ENCODE results near the gene PNPLA2.

Gene PNPLA2

DNA sequence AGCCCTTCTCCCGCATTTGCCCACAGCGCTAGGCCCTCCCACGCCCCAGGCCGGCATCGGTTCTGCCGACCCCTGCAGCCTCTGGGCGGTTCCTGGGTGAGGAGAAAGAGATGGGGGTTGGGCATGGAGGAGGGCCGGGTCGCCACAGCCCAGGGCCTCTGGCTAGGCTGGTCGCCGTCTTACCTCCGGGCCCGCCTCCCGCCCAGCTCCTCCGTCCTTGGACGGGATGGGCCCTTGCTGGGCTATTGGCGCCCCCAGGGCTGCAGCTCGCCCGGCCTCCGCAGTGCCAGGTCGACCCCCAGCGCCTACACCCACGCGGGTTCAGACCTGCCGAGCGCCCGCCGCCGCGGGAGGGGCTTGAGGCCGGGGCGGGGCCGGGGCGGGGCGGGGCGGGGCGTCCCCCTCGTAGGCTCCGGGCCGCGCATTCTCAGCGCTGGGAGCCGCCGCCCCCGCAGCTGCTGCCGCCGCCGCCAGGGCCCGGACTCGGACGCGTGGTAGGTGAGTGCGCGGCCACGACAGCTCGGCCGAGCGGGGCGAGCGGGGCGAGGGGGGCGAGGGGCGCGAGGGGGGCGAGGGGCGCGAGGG is 13.9 kb downstream of the PNPLA2 start, which contains the start of gene CD151:
TSS of gene CD151 (plus strand) at position 424 of the 585 bp plus-strand sequence. CDS start 3,118 bp downstream, outside the sequence.
- DNase-seq, result peak; percentile 74

DNA sequence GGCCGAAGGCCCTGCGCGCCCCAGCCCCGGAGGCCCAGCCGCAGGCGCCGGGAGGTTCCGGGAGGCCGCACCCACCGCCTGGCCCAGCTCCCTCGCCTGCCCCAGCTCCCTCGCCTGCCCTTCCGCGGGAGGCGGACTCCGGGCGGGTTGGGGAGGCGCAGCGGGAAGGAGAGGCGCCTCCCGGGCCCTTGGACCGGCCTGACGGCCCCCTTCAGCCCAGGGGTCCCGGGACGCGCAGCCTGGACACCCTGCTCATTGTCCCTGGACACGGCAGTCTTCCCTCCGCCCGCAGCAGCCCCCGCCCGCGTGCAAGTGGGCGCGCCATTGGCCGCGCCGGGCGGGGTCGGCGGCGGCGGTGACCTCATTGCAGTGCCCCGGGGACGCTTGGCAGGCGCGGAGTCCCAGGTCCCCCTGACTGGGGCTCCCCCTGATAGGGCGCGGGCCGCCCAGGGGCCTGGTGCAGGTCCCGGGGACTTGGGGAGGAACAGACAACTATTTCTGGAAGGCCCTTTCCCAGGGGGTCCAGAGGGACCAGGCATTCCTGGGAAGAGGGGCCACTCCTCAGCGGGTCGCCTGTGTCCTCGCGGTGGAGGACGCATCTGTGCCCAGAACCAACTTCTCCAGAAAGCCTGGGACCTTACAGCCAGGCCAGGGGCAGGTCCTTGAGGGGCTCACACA is 14.5 kb downstream of the PNPLA2 start:
- DNase-seq, result peak; percentile 36

DNA sequence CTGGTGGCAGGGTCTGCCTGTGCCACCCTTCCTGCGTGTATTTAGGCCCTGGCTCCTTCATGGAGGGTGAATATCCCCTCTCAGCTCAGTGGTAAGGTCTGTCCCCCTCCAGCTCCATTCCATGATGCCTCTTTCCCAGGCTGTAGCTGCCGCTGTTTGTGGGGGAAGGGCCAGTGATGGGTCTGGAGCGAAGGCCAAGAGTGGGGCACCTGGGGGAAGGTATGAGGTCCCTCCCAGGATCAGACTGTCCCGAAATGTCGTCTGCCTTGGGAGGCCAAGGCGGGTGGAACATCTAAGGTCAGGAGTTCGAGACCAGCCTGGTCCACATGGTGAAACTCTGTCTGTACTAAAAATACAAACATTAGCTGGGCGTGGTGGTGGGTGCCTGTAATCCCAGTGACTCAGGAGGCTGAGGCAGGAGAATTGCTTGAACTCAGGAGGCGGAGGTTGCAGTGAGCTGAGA is 15.2 kb downstream of the PNPLA2 start:
- no peak for DNase-seq

DNA sequence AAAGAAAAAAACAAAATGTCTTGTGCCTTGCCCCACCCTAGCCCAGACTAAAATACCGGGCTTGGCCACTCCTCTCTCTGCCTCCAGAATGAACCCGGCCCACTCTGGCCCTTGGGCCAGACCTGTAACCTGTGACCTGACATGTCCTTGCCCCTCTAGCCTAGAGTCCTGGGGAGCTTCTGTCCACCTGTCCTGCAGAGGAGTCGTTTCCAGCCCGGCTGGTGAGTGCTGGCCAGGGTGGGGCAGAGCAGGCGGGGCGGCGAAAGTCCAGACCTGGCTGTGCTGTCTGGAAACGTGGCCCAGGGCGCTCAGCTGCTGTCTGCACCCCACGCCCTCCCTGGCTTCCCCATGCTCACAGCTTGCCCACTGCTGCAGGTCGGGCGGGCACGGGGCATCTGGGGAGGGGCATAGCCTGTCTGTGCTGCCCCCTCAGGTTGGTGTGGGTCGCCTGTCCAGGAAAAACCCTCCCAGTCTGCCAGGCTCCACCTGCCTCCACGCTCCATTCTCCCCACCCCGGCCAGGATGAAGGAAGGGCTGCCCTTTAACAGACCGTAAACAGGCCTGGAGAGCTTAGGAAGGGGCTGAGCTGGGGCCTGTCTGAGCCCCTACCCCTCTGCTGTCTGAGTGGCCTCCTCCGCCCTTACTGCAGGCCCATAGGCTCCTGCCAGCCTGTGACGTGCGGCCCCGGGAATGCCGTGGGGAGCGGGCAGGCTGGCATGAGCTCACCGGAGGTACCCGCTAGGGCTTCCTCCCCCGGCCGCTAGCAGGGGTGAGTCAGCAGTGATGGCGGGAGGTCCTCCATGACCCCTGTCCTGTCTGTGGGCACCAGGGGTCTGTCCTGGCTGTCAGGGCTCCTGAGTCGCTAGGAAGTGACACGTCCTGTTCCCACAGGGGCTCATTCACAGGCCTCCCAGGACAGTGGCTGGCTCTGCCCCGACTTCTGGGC is 15.9 kb downstream of the PNPLA2 start:
- DNase-seq, result no peak

DNA sequence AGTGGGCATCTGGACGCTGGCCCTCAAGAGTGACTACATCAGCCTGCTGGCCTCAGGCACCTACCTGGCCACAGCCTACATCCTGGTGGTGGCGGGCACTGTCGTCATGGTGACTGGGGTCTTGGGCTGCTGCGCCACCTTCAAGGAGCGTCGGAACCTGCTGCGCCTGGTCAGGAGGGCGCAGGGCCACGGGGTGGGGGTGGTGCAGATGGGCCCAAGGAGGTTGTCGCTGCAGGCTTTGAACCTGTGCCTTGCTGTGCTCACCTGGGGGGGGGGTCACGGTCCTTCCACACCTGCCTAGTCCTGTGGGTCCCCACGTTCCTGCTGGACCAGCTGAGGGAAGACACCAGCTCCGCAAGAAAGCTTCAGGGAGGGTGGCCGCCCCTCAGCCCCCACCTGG is 17.6 kb downstream of the PNPLA2 start:
- no peak for DNase-seq

DNA sequence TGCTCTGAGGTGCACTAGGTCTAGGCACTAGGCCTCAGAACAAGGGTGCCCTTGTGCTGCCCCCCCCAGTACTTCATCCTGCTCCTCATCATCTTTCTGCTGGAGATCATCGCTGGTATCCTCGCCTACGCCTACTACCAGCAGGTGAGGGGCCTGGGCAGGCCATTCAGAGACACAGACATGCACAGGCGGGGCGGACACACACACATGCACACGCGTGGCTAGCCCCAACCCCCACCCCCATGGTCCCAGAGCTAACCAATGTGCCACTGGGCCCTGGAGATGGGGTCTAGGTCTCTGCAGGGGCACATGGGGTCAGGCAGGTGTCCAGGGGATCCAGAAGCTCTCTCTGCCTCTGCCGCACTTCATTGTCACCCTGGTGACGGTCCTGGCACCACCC is 18.0 kb downstream of the PNPLA2 start:
- no peak for DNase-seq

DNA sequence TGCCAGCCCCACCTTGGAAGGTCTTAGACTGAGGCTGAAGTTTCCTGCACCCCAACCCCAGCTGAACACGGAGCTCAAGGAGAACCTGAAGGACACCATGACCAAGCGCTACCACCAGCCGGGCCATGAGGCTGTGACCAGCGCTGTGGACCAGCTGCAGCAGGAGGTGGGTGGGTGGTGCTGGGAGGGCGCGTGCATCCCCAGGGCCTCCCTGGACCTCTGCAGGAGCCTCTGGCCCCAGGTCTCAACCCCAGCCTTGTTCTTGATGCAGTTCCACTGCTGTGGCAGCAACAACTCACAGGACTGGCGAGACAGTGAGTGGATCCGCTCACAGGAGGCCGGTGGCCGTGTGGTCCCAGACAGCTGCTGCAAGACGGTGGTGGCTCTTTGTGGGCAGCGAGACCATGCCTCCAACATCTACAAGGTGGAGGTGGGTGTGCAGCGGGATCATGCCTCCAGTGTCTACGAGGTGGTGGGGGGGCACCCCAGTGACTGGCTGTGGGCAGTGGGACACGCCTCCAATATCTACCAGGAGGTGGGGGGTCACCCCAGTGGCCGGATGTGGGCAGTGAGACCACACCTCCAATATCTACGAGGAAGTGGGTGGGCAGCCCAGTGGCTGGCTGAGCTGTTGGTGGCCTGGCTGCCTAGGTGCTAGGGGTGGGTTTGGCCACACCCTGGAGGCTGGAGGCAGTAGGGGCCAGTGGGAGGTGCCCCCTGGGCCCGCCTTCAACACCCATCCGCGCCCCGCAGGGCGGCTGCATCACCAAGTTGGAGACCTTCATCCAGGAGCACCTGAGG is 18.7 kb downstream of the PNPLA2 start:
- no peak for DNase-seq

DNA sequence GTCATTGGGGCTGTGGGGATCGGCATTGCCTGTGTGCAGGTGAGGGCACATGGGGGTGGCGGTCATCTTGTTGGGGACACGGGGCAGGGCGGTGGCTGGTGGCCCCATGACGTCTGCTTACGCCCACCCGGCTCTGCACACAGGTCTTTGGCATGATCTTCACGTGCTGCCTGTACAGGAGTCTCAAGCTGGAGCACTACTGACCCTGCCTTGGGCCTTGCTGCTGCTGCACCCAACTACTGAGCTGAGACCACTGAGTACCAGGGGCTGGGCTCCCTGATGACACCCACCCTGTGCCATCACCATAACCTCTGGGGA is 19.2 kb downstream of the PNPLA2 start:
- no peak for DNase-seq

DNA sequence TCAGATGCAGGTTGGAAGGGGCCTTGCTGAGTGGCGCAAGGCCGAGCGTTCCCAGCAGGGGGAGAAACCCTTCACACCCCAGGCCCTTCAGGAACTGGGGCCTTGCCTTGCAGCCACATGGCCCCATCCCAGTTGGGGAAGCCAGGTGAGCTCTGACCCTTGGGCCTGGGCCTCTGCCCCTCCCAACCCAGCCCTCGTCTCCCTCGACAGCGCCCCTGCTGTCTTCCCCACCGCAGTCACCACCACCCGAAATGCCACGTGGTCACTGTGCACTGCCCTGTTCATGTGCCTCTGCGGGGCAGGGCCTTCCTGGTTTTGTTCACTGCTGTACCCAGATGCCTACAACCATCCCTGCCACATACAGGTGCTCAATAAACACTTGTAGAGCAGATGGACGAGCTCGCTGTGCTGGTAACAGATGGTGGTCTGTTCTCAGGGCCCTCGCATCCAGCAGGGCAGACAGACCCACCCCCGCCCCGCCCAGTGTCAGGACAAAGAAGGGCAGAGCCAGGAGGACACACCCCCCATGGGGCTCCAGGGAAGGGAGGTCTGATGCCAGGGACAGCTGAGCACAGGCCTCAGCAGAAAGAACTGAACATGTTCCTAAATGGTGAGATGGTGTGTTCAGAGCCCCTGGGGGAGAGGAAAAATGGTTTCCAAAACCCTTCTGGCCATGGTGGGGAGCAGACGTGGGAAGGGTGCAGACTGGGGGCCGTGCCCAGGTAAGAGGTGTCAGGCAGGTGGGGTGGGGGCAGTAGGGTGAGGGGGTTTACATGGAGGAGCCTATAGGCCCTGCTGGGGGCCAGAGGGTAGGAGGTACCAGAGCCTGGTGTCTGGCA is 19.9 kb downstream of the PNPLA2 start:
- DNase-seq, result no peak

DNA sequence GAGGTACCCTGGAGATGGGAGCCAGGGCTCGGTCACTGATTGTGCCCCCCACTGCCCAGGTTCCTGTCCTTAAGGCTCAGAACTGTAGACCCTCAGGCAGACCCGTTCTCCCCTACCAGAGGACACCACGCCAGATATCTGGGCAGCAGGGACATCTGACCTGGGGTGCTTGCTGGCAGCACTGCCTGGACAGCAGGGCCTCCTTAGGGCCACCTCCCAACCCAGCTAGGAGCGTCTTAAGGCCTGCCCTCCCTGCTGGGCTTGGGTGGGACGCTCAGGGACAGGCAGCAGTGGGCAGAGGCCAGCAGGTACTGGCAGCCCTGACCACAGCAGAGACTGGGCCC is 20.5 kb downstream of the PNPLA2 start:
- no peak for DNase-seq

DNA sequence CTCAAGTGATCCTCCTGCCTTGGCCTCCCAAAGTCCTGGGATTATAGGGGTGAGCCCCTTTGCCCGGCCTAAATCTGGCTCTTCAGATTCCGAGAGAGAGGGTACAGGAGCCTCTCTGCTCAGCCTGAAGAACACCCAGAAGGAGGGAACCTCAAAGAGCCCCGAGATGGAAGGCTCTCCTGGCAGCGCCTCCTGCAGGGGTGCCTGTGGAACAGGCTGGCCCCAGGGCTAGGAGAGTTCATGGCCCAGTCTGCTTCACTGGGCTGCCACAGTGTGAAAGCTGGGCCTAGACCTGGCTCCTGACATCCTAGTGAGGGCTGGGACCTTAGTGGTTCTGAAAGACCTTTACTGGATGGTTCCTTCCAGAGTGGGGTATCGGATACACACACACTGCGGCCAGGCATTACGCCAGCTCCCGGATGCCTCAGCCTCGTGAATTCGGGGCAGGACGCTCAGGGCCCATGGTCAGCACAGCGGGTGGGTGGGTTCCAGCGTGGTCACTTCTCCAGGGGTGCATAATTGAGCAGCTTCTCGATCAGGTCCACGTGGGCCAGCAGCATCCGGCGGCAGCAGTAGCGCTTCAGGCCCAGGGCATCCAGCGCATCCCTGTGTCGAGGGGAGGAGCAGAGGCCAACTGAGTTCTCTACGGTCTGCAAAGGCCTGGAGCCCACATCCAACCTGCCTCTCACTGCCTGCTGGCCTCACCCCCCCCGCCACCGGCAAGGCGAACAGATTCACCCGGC is 21.3 kb downstream of the PNPLA2 start:
- DNase-seq, result no peak

DNA sequence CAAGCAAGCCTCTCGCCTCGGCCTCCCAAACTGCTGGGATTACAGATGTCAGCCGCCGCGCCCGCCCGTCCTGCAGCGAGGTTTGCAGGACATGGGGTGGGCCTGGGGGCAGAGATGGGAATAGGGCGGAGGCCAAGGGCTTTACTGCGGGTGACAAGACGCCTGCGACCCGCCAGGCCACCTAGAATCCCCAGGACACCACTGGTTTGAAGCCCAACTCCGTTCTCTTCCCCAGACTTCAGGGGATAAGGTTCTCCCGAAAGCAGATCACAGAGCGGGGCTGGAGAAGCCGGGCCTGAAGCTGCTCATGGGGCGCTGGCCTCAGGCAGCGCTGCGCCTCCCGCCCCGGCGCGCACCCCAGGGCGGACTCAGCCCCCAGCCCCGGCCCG is 23.3 kb downstream of the PNPLA2 start:
- no peak for DNase-seq

DNA sequence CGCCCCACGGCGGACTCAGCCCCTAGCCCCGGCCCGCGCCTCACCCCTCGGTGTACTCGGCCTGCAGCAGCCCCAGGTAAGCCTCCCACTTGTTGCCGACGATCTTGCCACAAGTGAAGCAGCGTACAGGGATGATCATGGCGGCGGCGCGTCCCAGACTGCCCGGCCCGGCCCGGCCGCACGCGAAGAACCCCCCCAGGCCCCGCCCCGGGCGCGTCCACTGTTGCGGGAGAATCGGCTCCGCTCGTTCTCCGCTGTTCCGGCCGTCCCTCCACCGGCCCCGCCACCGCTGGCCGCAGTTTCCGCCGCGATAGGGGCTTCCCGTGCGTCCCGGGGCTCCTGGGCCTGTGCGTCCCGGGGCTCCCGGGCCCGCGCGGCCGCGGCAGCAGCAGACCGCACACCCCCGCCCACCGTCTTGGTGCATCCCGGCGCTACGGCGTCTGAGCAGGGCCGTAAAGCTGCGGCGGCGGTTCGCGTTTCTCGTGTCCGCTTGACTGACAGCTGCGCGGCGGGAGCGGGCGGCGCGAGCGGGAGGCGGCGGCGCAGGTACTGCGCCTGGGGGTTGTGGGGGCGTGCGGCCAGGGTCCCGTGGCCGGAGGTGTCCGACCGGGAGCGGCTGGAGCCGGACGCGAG is 23.8 kb downstream of the PNPLA2 start, which contains the start of the genes POLR2L and TSPAN4:
TSS of gene POLR2L (minus strand) at position 160 of the 633 bp plus-strand sequence. CDS start at position 139, 21 bp downstream.
TSS of gene TSPAN4 (plus strand) at position 483 of the 633 bp plus-strand sequence. CDS start 7,453 bp downstream, outside the sequence.
- DNase-seq, result peak; percentile 91

DNA sequence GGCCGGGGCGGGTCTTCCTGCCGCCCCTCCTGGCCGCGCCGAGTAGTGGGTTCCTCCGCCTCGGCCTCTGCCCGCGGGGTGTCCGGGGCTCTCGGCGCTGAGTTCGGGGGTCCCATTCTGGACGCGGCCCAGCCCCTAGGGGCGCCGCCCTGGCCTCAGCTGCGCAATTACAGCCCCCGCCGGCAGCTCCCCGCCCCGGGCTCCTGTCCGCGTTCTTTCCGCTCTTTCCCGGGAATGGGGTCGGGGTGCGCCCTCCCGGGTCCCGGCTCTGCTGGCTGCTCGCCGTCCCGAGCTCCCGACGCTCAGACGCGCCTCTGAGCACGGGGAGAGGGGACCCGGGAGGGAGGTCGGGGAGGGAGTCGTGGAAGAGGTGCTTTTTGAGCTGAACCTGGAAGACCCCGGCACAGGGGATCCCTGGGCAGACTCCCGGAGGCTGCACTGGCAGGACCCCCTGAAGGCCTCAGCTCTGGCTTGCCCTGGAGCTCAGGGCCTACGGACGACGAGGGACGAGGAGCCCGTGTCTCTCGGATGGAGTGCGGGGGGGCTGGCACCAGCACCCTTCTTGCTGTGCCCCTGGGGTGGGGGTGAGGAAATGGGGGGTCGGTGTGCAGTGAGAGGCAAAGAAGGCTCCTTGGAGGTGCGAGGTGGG is 24.5 kb downstream of the PNPLA2 start:
- DNase-seq, result no peak

DNA sequence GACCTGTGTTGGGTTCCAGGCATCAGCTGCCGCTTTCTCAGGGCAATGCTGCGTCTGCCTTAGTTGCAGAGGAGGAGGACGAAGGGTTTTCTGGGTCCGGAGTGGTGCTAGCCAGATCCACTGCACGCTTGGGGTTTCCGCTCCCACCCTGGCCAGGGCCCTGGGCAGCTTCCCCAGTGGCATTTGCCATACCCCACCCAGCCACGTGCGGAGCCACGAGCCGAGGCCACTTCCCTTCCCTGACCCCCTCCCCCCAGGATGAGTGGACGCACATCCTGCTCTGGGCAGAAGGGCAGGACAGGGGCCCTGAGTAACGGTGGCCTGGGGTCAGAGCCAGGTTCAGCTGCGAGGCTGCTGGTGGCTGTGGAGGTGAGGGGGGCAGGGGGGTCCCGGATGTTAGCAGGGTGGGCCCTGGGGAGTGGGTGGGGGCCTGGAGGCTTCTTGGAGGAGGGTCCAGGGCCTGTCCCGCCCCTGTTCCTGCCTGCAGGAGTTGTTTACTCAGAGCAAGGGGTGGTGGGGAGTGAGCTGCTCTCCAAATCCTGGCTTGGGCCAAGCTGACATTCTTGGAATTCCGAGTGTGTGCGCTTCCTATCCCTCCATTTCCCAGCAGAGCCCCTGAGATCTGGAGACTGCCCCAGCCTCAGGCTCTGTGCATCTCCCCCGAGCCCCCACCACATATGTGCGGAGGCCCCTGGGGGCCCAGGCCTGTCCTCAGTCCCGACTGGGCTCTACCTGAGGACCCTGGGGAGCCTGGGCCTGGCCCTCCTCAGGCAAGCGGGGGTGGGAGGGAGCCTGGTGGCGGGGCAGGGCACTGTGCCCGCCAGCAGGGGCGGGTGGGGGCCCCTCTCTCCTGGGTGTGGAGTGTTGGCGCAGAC is 25.3 kb downstream of the PNPLA2 start:
- DNase-seq, result no peak

DNA sequence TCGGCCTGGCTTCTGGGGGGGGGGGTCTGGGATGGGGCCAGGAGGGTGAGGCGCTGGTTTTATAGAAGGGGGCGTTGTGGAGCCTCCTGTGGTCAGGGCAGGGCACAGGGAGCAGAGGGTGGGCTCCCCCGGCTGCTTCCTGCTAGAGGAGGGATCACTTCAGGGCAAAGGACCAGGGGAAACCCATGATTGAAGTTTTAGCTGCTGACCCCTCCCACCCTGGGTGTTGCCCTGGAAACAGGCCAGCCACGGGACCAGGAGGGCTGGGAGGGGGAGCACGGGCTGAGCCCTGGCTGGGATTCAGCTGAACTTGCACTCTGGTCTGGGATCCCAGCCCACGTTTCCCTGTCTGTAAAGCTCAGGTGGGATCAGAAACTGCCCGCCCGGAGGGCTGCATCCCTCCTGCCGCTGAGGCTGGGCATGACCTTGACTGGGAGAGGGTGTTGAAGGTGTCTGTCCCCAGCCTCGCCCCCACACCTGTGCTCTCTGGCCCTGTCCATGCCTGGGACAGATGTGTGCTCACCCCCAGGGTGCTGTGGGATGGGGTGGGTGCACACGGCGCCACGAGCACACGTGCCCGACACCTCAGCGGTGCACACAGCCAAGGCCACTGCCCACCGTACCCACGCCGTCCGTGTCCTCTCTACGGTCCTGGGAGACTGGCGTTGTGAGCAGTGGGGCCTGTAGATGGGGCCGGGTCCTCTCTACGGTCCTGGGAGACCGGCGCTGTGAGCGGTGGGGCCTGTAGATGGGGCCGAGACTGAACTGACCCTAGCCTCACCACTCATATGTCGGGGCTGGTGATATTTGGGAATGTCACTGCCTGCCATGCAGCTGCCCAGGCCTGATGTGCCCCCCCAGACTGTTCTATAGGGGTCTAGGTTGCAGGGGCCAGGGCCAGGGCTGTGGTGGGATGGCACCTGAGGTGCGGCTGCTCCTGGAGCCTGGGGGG is 26.3 kb downstream of the PNPLA2 start:
- no peak for DNase-seq

DNA sequence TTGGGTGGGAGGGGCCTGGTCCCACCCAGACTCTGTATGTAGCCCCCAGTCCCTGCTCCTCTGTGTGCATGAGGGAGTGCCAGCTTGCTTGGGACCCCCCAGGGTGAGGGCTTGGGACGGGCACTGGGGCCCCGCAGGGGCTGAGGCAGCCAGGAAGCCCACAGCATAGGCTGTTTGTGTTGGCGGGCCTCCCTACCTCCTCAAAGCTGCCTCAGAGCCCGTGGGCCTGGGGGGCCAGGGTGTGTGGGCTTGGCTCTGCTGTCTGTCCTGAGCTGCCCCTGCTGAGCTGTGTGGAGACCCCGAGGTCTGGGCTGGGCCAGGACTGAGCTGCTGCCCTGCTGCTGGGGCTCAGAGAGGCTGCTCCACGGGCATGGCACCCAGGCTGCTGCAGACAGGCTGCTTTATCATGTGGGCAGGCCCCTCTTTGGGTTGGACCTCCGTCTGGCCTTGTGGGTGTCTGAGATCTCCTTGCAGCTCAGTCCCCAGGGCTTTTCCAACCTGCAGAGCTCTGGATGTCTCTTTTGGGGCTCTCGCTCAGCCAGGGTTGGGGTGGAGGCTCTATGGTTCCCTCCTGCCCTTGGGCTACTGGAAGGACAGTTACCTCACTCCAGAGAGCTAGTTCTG is 27.3 kb downstream of the PNPLA2 start:
- DNase-seq, result no peak
